Renal pelvis (tissue), 4 donors: Measurements from ENCODE around the gene PRKN. TPM values are rescaled to one million over a fixed set of nuclear protein-coding genes. Genes with fewer than 3 reads are reported as not detected.
A peak's percentile ranks its signal among the peaks of the same experiment; 100 is the strongest.
"Not testable (repeated sequence)": the region's sequence is repeated elsewhere in the genome, so short reads cannot be mapped to it uniquely, and the experiment has no call there.

Experiments used
- DNase-seq: peaks from one replicate; pipeline ENCODE4 v3.0.0-alpha.2; 2013
- polyA plus RNA-seq, 3 donors: library from polyadenylated mRNA; unstranded; fragments of 120-200 nt; gene quantifications; one replicate each; pipeline ENCODE4 v1.2.1, GENCODE V29; 2013; ENCODE audit not compliant: insufficient read length in 3 of 3

Gene PRKN
- polyA plus RNA-seq, 3 donors: 8.0 to 12.0 (median 9.9) TPM

GRCh38 chr6:161498359-161498758, 1229.2 kb downstream of the PRKN start:
- DNase-seq: peak; percentile 57

GRCh38 chr6:161496941-161497340, 1230.6 kb downstream of the PRKN start:
- no peak for DNase-seq

- DNase-seq: not testable (repeated sequence)
These were observed 1231.3 kb downstream of the PRKN start for GRCh38 chr6:161496271-161496670.

GRCh38 chr6:161494566-161494965, 1233.0 kb downstream of the PRKN start:
- DNase-seq: no peak

- DNase-seq: no peak
These were observed 1233.9 kb downstream of the PRKN start for GRCh38 chr6:161493576-161494118.

- no peak for DNase-seq
These were observed 1237.8 kb downstream of the PRKN start for GRCh38 chr6:161489626-161490306.

- no peak for DNase-seq
These were observed 1239.9 kb downstream of the PRKN start for GRCh38 chr6:161487694-161488093.

GRCh38 chr6:161487217-161487531, 1240.4 kb downstream of the PRKN start:
- no peak for DNase-seq

- DNase-seq: no peak
These were observed 1241.0 kb downstream of the PRKN start for GRCh38 chr6:161486361-161487216.

GRCh38 chr6:161482517-161482858, 1245.1 kb downstream of the PRKN start:
- DNase-seq: peak; percentile 72

- peak; percentile 54 for DNase-seq
These were observed 1245.6 kb downstream of the PRKN start for GRCh38 chr6:161481786-161482516.

GRCh38 chr6:161480421-161481155, 1247.0 kb downstream of the PRKN start:
- DNase-seq: no peak

GRCh38 chr6:161479376-161479775, 1248.2 kb downstream of the PRKN start:
- no peak for DNase-seq

- no peak for DNase-seq
These were observed 1249.6 kb downstream of the PRKN start for GRCh38 chr6:161477876-161478425.

GRCh38 chr6:161476711-161477110, 1250.9 kb downstream of the PRKN start:
- no peak for DNase-seq

GRCh38 chr6:161465403-161465802, 1262.2 kb downstream of the PRKN start:
- DNase-seq: no peak

- DNase-seq: no peak
These were observed 1264.5 kb downstream of the PRKN start for GRCh38 chr6:161463071-161463470.

GRCh38 chr6:161462148-161462547, 1265.4 kb downstream of the PRKN start:
- no peak for DNase-seq

GRCh38 chr6:161459008-161459615, 1268.5 kb downstream of the PRKN start:
- no peak for DNase-seq

GRCh38 chr6:161458201-161458951, 1269.2 kb downstream of the PRKN start:
- DNase-seq: no peak
